ENCODE measurements around the gene PRMT7.

PRMT7 gene

GRCh38 chr16:68306633-68307032 is 4.2 kb upstream of the PRMT7 start:
- DNase-seq (ENCODE audit: low spot score): no peak

- DNase-seq (ENCODE audit: low spot score): no peak
These were observed 1.0 kb upstream of the PRMT7 start for GRCh38 chr16:68309799-68310198.

- DNase-seq (ENCODE audit: low spot score): peak; percentile 62
These were observed 414 bp upstream of the PRMT7 start for GRCh38 chr16:68310437-68310773.

GRCh38 chr16:68313116-68313515 is 2.3 kb downstream of the PRMT7 start:
- no peak for DNase-seq (ENCODE audit: low spot score)

GRCh38 chr16:68319185-68319908 is 8.5 kb downstream of the PRMT7 start:
- no peak for DNase-seq (ENCODE audit: low spot score)

GRCh38 chr16:68324336-68324735 is 13.5 kb downstream of the PRMT7 start:
- DNase-seq (ENCODE audit: low spot score): no peak

- no peak for DNase-seq (ENCODE audit: low spot score)
These were observed 14.1 kb downstream of the PRMT7 start for GRCh38 chr16:68324780-68325357.

GRCh38 chr16:68328151-68328859 is 17.5 kb downstream of the PRMT7 start:
- DNase-seq (ENCODE audit: low spot score): peak; percentile 91

GRCh38 chr16:68328860-68329390 is 18.1 kb downstream of the PRMT7 start:
- DNase-seq (ENCODE audit: low spot score): no peak

- DNase-seq (ENCODE audit: low spot score): peak; percentile 44
These were observed 21.1 kb downstream of the PRMT7 start for GRCh38 chr16:68331879-68332410.

GRCh38 chr16:68332411-68333121 is 21.7 kb downstream of the PRMT7 start:
- no peak for DNase-seq (ENCODE audit: low spot score)

GRCh38 chr16:68335175-68335574 is 24.4 kb downstream of the PRMT7 start:
- DNase-seq (ENCODE audit: low spot score): peak; percentile 59

GRCh38 chr16:68338326-68339119 is 27.7 kb downstream of the PRMT7 start:
- DNase-seq (ENCODE audit: low spot score): no peak

- DNase-seq (ENCODE audit: low spot score): no peak
These were observed 28.4 kb downstream of the PRMT7 start for GRCh38 chr16:68339214-68339613.

GRCh38 chr16:68342620-68343019 is 31.8 kb downstream of the PRMT7 start:
- DNase-seq (ENCODE audit: low spot score): no peak

GRCh38 chr16:68343137-68343536 is 32.3 kb downstream of the PRMT7 start:
- DNase-seq (ENCODE audit: low spot score): no peak

GRCh38 chr16:68344252-68344651 is 33.4 kb downstream of the PRMT7 start:
- no peak for DNase-seq (ENCODE audit: low spot score)

GRCh38 chr16:68345351-68345810 is 34.6 kb downstream of the PRMT7 start:
- DNase-seq (ENCODE audit: low spot score): no peak

- DNase-seq (ENCODE audit: low spot score): no peak
These were observed 35.3 kb downstream of the PRMT7 start for GRCh38 chr16:68345958-68346635.

GRCh38 chr16:68346892-68347480 is 36.2 kb downstream of the PRMT7 start:
- no peak for DNase-seq (ENCODE audit: low spot score)

Measured in GM03348 (cell line).